Ovary (tissue), 3 donors: ENCODE data around the gene DYRK3.

Source experiments
- CTCF ChIP-seq, 3 donors: fragments of 450-650 bp in 2 of 3; fragments of 200-600 bp in 1 of 3; IDR thresholded peaks; one replicate each; pipeline versions ENCODE4 v1.5.1 to v1.8.0; 2016 to 2022; ENCODE audit warnings: antibody characterized with exemption in 3 of 3, mild to moderate bottlenecking in 1 of 3
- POLR2A ChIP-seq: fragments of 450-650 bp; IDR thresholded peaks from one replicate; pipeline ENCODE4 v1.6.1; 2017; ENCODE audit warnings: antibody characterized with exemption, mild to moderate bottlenecking, moderate library complexity
- donor health status: DM: no; HTN: no; CAD: no.

GRCh38 chr1:206685334-206685768 lies 50.0 kb downstream of the DYRK3 start:
- TF ChIP-seq CTCF (IDR thresholded peaks at IDR 0.05) (no peak), POLR2A (no peak)
